HG03469 (cell line): ENCODE results near the gene NXN.
"Not testable (repeated sequence)": the region's sequence is repeated elsewhere in the genome, so short reads cannot be mapped to it uniquely, and the experiment has no call there.

Source experiments
- ATAC-seq: cut with Tn5 transposase; IDR thresholded peaks from one replicate; pipeline ENCODE4 v1.9.1; 2021; ENCODE audit warnings: mild to moderate bottlenecking, moderate library complexity, moderate number of reproducible peaks; ENCODE audit not compliant: unreplicated experiment

The NXN gene

DNA sequence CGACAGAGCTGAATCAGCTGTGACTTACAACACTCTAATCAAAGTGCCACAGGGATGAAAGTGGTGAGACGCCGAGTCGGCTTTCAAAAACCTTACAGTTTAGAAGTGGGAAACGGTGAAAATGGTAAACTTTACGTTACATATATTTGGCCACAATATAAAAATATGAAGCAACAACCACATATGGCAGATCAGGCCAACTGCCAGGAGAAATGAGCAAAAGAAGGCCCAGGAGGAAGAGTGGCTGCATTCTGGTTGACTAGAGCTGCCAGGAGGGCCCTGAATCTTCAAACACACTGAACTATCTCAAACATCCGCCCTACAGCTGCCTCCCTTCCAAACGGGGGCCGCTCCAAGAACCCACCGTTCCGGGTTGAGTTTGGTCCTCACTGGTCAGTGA is 141.1 kb downstream of the NXN start:
- ATAC-seq, result no peak

DNA sequence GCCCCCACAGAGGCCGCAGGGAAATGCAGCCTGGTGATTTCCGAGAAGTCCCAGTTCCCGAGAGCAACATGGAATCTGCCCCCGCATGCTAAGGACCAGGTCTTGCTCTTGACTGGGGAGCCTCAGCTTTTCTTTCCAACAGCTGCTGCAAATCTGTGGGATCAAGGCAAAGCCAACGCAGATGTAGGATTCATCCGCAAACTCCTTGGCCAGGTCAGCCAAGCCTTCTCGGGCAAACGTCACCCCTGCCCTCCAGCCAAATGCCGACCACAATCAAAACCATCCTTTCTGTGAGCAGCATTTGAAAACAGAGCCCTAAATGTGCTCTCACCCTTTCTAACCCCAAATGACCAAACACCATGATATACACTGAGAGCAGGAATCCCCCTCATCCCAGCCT is 143.4 kb downstream of the NXN start:
- no peak for ATAC-seq

DNA sequence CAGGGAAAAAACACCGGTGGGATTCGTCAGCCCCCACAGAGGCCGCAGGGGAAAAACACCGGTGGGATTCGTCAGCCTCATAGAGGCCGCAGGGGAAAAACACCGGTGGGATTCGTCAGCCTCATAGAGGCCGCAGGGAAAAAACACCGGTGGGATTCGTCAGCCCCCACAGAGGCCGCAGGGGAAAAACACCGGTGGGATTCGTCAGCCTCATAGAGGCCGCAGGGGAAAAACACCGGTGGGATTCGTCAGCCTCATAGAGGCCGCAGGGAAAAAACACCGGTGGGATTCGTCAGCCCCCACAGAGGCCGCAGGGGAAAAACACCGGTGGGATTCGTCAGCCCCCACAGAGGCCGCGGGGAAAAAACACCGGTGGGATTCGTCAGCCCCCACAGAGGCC is 143.9 kb downstream of the NXN start:
- ATAC-seq, result not testable (repeated sequence)

DNA sequence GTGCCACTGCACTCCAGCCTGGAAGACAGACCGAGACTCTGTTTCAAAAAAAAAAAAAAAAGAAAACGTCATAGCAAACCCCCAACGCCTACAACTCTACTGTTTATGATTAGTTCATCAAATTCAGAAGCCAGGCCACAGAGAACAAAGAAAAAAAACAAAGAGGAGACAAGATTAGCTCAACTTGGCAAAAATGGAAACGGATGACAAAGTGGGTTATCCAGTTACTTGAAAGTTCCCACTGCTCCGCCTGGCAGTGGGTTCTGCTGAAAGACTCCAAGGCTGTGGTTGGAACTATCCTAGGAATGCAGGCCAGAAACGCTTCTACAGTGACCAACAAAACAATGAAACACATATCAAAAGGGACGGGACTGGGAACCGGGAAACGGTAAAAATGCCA is 144.3 kb downstream of the NXN start:
- no peak for ATAC-seq

DNA sequence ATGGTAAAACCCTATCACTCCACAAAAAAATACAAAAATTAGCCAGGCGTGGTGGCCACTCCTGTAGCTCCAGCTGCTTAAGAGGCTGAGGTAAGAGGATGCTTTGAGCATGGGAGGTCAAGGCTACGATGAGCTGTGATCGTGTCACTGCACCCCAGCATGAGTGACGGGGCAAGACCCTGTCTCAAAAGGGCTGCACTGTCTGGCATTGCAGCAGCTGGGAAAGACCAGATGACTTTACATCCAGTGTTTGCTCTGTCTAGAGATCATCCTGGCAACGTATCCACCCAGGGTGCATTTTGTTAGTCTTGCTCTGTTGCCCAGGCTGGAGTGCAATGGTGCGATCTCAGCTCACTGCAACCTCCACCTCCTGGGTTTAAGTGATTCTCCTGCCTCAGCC is 145.4 kb downstream of the NXN start:
- no peak for ATAC-seq

DNA sequence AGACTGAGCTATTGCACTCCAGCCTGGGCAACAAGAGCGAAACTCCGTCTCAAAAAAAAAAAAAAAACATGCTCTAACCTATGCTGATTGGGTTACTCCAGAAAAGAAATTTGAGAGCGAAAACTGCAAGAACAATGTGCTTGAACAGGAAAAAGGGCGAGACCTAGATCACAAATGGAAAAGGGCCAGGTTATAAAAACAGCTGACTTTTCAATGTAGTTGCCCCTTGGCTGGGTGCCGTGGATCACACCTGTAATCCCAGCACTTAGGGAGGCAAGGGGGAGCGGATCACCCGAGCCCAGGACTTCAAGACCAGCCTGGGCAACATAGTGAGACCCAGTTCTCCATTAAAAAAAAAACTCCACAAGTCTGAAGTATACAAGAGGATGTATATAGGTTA is 148.6 kb downstream of the NXN start:
- no peak for ATAC-seq

DNA sequence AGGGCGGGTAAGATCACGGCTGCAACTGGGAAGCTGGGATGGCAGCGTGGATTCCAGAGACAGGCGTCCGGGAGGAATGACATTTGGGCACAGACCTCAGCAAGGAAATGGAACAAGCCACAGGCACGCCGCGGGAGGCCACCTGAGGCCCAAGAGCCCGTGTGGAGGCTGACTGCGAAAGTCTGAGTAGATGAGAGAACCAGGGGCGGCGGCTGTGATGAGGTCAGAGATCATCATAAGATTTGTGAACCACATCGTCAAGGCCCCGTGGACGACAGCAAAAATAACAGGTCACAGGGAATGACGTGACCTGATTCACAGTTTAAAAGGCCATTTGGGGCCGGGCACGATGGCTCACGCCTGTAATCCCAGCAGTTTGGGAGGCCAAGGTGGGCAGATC is 149.2 kb downstream of the NXN start:
- no peak for ATAC-seq

DNA sequence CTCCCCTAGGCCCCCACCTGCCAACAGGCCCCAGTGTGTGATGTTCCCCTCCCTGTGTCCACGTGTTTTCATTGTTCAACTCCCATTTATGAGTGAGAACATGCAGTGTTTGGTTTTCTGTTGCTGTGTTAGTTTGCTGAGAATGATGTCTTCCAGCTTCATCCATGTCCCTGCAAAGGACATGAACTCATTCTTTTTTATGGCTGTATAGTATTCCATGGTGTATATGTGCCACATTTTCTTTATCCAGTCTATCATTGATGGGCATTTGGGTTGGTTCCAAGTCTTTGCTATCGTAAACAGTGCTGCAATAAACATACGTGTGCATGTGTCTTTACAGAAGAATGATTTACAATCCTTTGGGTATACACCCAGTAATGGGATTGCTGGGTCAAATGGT is 150.0 kb downstream of the NXN start:
- not testable (repeated sequence) for ATAC-seq

DNA sequence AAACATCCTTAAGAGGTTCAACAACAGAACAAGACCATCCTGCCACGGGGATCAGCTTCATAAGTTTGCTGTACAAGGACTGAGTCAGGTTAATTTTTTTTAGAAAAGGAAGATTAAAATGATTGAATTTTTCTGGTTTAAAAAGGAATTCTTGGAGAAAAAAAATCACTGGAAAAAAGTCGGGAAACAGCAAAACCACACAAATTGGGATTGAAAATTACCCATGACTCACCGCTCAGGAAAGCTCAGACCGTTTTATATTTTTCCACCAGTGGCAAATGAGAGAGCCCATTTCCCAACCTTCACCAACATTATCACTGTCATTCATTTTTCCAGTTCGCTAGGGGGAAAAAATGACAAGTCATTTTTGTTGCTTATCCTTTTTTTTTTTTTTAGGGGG is 150.8 kb downstream of the NXN start:
- ATAC-seq, result no peak

DNA sequence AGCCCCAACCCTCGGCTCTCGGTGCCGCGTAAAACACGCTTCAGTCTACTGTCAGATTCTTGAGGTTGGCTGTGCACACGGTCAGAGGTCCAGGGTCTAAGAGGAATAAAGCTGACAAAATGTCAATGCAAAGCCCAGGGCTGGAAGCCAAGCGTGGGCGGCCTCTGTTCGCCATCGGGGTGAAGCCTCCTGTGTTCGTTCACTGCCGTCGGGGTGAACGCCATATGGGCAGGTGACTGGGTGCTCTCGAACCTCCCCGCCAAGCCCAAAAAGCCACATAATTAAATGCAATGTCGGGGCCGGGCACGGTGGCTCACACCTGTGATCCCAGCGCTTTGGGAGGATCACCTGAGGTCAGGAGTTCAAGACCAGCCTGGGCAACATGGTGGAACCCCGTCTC is 152.8 kb downstream of the NXN start:
- no peak for ATAC-seq

DNA sequence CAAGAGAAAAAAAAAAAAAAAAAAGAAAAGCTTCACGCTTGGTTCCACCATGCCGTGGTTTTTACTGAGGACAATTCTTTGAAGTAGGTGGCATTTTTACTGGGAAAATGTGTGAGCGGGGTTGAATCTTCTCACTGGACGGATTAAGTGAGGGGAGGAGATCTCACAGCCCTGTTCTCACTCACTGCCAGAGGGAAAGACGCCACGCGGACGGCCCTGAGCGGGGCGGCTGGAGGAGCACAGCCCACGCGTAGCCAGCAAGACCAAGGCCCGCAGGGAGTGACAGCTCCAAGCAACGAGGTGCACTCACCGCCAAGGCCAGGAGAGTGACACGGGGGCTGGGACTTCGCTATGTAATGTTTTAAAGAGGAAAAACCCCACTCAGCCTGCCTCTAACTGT is 154.4 kb downstream of the NXN start:
- ATAC-seq, result no peak

DNA sequence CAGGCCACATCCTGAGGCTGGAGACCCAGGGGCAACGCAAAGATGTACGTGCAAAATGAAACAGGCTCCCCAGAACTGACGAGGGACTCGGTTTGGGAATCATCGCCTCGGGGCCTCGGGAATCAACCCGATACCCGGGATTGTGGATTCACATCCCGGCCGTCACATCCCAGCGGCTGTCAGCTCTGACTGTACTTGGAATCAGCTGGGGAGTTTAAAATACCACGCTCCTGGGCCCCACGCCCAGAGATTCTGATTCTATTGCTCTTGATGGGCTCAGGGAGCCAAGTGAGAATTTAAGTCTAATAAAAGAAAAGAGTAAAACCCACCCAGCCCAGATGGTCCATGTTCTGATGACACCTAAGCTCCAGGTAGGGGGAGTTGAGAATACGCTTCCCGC is 155.2 kb downstream of the NXN start:
- ATAC-seq, result no peak

DNA sequence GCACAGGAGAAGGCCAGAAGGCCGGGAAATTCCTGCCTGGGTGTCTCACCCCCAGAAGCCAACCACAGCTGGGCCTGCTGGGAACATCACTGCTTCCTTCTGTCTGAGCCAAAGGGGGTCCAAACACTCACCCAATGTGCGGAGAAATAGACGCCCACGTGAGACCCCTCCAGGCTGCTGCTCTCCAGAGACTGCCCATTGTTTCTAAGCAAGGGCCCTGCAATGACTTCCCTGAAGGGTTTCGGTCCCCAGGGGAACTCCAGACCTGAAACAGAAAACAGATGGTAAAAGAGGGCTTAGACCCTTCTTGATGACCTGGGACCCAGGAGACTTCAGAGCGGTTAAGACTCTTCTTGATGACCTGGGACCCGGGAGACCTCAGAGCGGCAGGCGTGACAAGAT is 156.1 kb downstream of the NXN start:
- no peak for ATAC-seq

DNA sequence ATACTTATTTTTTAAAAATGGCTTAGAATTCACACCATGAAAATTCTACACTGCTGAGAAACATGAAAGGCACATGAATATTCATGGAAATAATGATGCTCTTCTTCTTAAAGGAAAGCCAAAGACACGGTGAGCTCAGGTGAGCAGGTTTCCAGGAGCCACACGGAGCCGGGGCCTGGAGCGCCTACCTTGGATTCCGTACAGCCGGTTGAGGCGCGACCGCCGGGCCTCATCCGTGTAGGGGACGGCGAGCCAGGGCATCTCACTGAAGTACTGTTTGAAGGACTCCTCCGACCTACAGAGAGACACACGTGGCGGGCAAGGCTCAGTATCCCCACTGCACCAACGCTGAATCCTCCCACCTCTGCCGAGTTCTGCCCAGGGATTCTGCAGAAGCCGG is 160.3 kb downstream of the NXN start:
- ATAC-seq, result no peak

DNA sequence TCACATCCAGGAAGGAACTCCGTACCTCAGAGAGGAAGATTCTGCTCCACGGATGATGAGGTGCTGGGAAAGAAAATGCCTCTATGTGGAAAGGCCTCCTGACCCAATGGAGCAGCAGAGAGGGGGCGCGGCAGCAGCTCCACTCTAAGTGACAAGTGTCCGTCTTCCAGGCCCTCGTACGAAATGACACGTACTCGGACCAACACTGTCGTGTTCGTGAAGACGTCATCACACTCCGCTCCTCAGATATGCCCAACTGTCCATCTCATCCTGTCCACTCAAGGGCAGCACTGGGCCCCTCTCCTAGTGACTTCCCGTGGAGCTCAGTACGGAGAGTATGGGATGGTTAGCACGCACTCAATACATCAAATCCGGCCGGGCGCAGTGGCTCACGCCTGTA is 165.2 kb downstream of the NXN start:
- ATAC-seq, result no peak

DNA sequence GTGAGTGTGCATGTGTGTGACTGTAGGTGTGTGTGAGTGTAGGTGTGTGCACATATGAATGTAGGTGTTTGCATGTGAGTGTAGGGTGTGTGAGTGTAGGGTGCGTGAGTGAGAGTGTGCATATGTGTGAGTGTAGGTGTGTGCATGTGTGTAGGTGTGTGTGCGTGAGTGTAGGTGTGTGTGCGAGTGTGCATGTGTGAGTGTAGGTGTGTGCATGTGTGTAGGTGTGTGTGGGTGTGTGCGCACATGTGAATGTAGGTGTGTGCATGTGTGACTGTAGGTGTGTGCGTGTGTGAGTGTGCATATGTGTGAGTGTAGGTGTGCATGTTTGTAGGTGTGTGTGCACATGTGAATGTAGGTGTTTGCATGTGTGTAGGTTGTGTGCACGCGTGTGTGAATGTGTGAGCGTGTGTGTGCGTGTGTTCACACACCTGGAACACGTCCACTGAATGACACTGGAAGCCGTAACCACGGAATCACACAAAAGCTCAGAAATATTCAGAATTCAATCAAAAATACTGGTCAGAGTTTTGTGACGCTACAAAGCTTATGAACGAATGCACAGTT is 166.9 kb downstream of the NXN start:
- no peak for ATAC-seq

DNA sequence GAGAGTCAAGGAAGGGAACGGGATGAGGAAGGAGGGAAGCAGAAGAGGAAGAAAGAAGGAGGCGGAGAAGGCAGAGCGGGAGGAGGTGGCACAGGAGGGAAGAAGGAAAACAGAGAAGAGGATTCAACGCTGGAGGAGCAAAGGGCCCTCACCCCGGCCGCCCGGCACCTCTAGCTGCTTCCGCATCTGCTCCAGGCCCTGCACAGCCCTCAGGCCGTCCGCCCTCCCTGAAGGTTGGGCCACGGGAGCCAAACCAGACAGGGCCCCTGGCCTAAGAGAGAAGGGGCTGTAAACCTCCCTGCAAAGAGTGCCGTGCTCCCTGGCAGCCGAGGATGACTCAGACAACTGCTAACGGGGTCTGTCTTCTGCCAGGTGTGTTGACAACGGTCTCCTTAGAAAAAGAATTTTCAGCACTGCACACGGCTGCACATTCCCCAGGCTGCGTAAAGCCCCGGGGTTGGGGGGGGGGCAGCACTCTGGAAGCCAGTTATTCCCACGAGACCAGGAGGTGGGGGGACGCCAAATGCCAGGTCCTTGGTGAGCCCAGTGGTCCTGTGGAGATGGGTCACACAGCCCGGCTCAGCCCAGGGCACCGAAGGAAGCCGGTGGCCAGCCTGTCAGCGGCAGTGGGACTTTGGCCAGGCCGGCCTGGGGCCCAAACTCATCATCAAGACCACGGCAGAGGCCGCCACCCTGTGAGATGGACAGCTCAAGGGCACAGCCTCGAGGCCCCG is 168.4 kb downstream of the NXN start:
- no peak for ATAC-seq

DNA sequence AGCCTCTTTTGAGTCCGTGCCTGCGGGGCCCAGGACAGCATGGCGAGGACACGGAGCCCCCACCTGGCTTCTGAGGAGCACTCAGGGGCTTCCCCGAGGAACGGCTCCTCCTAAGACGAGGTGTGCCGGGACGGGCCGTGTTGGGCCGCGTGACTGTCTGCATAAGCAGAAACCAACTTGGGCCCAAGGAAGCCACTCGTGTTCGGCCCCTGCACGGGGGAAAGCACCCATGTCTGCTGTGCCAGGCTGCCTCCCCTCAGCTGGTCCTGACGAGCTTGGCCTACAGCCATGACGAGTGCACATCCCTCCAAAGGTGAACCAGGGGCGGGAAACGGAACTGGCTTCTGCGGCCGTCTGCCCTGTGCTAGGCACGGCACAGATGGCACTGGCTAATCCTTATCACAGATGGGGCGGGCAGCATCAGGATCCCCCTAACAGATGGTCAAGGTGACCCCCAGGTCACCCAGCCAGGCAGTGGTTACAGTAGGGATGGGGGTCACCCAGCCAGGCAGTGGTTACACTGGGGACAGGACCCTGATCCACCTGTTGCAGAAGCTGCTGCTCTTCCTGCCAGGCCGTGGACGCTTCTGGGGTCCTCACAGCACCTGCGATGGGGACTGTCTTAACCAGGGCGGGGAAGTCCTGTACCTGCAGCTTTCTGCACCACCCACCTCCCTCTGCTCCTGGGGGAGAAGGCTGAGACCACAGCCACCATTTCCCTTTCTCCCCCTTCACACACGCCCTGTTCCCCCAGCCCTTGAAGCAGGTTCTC is 171.9 kb downstream of the NXN start:
- no peak for ATAC-seq

DNA sequence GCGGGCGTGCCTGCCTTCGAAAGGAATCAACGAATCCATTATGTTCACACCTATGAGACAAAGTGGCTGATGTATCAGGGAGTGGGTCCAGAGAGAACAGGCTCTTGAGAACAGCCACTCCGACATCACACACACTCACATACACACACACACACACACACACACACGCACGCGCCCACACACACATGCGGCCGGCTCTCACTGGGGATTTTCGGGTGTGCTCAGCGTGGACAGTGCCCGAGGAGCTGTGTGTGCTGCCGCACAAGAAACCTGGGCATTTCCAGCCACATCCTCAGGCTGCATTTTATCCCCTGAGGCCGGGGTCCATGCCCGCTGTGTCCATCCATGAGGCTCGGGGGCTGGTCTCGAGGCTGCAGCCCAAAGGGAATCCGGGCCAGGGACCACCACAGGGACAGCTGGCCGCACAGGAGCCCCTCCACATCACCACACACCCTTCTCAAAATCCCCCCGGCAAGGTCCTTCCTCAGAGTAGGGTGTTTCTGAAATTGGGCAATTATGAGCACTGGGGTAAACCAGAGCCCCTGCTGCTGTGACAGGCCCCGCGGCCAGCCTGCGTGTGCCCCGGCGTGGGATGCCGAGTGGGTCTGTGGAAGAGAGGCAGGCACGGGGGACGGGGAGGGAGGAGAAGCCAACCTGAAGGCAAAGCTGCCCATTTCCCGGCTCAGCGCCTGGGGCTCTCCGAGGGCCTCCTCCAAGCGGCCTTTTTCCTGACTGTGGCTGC is 172.6 kb downstream of the NXN start:
- no peak for ATAC-seq

DNA sequence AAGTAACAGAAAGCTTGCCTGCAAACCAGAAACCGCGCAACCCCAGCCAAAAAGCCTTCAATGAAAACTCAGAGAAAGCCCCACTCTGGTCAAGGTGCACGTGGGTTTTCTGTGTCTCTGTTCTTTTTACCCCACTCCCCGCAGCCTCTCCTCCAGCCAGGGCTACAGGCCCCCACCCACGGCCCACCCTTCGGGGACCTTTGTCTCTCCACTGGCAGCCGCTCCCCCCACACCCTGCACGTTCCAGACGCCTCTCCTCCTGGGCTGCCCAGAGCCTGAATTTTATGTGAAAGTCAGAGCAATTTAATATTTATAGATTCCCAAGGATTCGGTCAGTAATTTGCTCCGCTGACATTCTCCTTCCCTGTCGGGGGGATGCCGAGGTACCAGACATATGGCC is 173.2 kb downstream of the NXN start:
- ATAC-seq, result no peak

DNA sequence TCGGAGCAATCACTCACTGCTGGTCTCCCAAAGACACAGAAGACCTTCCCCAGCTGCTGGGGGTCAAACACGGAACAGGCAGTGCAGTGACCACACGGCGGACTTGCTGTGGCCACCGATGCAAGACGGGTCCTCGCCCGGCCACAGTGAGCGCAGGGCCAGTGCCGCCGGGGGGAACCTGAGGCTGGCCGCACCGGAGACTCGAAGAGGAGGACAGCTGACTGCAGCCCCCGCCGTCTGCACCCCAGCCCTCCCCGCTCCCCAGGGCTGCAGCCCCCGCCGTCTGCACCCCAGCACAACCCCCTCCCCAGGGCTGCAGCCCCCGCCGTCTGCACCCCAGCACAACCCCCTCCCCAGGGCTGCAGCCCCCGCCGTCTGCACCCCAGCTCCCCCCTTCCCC is 173.7 kb downstream of the NXN start:
- not testable (repeated sequence) for ATAC-seq
